K562 (cell line): ENCODE measurements around the gene ATRN. TPM values are rescaled to one million over a fixed set of nuclear protein-coding genes. Genes with fewer than 3 reads are reported as not detected.

Source experiments
- ARID1B ChIP-seq: fragments of 450-650 bp; IDR thresholded peaks from 2 replicates; pipeline ENCODE4 v1.6.1; 2016; ENCODE audit warnings: antibody characterized with exemption, mild to moderate bottlenecking, inconsistent platforms
- CBFA2T3 ChIP-seq: fragments of 450-650 bp; IDR thresholded peaks from 2 replicates; pipeline ENCODE4 v1.6.1; 2017
- GATA2 ChIP-seq: sonication (generic); formaldehyde crosslinking; IDR thresholded peaks from 2 replicates; pipeline ENCODE4 v1.4.0; 2020; ENCODE audit warnings: mild to moderate bottlenecking, missing genetic modification reagents
- MYC ChIP-seq, 2 experiments: fragments of 250-450 bp in 1 of 2; sonication (Bioruptor Pico) in 1 of 2; IDR thresholded peaks; 2 replicates each; pipeline versions ENCODE4 v1.5.1 to v1.6.1; 2012 to 2021; ENCODE audit warnings: low read depth in 2 of 2, borderline replicate concordance in 1 of 2, improper control_type of control experiment in 1 of 2, low read length in 1 of 2, mild to moderate bottlenecking in 1 of 2, moderate library complexity in 1 of 2
- NCOR1 ChIP-seq: fragments of 450-650 bp; IDR thresholded peaks from 2 replicates; pipeline ENCODE4 v1.6.1; 2016; ENCODE audit warnings: mild to moderate bottlenecking, moderate library complexity
- NEUROD1 ChIP-seq: fragments of 150-350 bp; IDR thresholded peaks from 2 replicates; pipeline ENCODE4 v1.6.1; 2014; ENCODE audit warnings: borderline replicate concordance, low read length, low read depth; ENCODE audit not compliant: partially characterized antibody
- SP2 ChIP-seq: IDR thresholded peaks from 2 replicates; pipeline ENCODE4 v1.6.1; 2011; ENCODE audit warnings: mild to moderate bottlenecking, low read depth, low read length, moderate library complexity; ENCODE audit not compliant: poor library complexity, severe bottlenecking; ENCODE audit errors: extremely low read depth
- TCF3 ChIP-seq: sonication (generic); formaldehyde crosslinking; IDR thresholded peaks from 2 replicates; pipeline ENCODE4 v1.4.0; 2020; ENCODE audit warnings: mild to moderate bottlenecking, missing genetic modification reagents
- ZBED1 ChIP-seq: IDR thresholded peaks from 2 replicates; pipeline ENCODE4 v1.6.1; 2014
- ZEB2 ChIP-seq: fragments of 450-650 bp; IDR thresholded peaks from 2 replicates; pipeline ENCODE4 v1.6.1; 2016
- ZNF324 ChIP-seq: fragments of 250-450 bp; sonication (Bioruptor Pico); IDR thresholded peaks from 2 replicates; pipeline ENCODE4 v1.4.0; 2020; ENCODE audit warnings: mild to moderate bottlenecking
- ZNF354B ChIP-seq: fragments of 250-450 bp; sonication (Bioruptor Pico); IDR thresholded peaks from 2 replicates; pipeline ENCODE4 v1.4.0; 2020
- ZNF436 ChIP-seq: fragments of 250-450, 450-650 bp; sonication (Bioruptor Pico); formaldehyde crosslinking; IDR thresholded peaks from 2 replicates; pipeline ENCODE4 v1.7.0; 2020; ENCODE audit warnings: mild to moderate bottlenecking
- ZNF785 ChIP-seq: fragments of 250-450 bp; sonication (Bioruptor Pico); IDR thresholded peaks from 2 replicates; pipeline ENCODE4 v1.4.0; 2020; ENCODE audit warnings: mild to moderate bottlenecking
- polyA plus RNA-seq, 8 experiments: library from polyadenylated mRNA; depleted of rRNA in 4 of 8; stranded (reverse) in 5 of 8; unstranded in 3 of 8; fragments of >200 nt; fragmentation: Nextera tagmentation in 2 of 8; fragmentation: Illumina TruSeq in 1 of 8; extraction: Ambion mirVana in 2 of 8; extraction: Trizol in 1 of 8; gene quantifications; 2 replicates each; pipeline versions ENCODE4 v1.2.1 to v1.2.3, GENCODE V29; 2011 to 2014; ENCODE audit warnings: inconsistent platforms in 1 of 8, missing spikeins in 1 of 8
- total RNA-seq, 7 experiments: library from RNA; depleted of rRNA in 6 of 7; stranded (reverse); fragments of >200 nt in 6 of 7; fragmentation: Illumina TruSeq in 2 of 7; extraction: Trizol in 2 of 7; gene quantifications; 2 replicates each; pipeline versions ENCODE4 v1.2.1 to v1.2.3, GENCODE V29; 2011 to 2021; ENCODE audit warnings: low replicate concordance in 1 of 7
- TF ChIP-seq, protein P1 (sequence below): fragments of 450-650 bp; IDR thresholded peaks from 2 replicates; pipeline ENCODE4 v1.6.1; 2017; ENCODE audit warnings: antibody characterized with exemption, mild to moderate bottlenecking
- TF ChIP-seq, protein P2 (sequence below): fragments of 450-650 bp; IDR thresholded peaks from 2 replicates; pipeline ENCODE4 v1.6.1; 2016; ENCODE audit warnings: low read depth, mild to moderate bottlenecking, moderate library complexity
- TF ChIP-seq, protein P3 (sequence below): sonication (generic); formaldehyde crosslinking; IDR thresholded peaks from 2 replicates; pipeline ENCODE4 v1.8.0; 2022; ENCODE audit warnings: mild to moderate bottlenecking, missing genetic modification reagents, borderline replicate concordance
- TF ChIP-seq, protein P4 (sequence below): sonication (generic); formaldehyde crosslinking; IDR thresholded peaks from 2 replicates; pipeline ENCODE4 v1.8.1; 2023; ENCODE audit warnings: mild to moderate bottlenecking, missing genetic modification reagents
- TF ChIP-seq, protein P5 (sequence below): fragments of 450-650 bp; IDR thresholded peaks from 2 replicates; pipeline ENCODE4 v1.6.1; 2016; ENCODE audit warnings: borderline replicate concordance

The ATRN gene
- total and polyA plus RNA-seq, 9 of the 15 experiments (the other 6 are each of a cell fraction or from before 2014, with no cell fraction given) = 0.69 to 16.5 (median 7.6) TPM

DNA sequence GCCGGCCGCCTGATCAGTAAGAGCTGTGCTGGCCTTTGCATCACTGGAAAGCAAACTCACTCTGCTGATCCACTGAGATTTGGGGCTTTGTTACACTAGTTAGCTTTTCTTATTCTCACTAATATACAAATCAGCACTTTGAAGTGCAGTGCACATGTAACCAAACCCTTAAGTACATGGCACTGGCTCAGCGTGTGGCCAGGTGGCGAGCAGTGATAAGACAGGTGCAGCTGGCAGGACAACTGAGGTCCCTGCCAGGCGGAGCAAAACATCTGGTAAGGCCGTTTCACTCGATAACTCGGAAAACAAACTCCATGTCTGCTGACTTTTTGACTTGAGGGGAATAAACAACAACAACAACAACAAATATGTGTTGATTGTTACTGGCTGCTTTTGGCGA is 181.4 kb downstream of the ATRN start (continued):
- TF ChIP-seq, protein P1, sequence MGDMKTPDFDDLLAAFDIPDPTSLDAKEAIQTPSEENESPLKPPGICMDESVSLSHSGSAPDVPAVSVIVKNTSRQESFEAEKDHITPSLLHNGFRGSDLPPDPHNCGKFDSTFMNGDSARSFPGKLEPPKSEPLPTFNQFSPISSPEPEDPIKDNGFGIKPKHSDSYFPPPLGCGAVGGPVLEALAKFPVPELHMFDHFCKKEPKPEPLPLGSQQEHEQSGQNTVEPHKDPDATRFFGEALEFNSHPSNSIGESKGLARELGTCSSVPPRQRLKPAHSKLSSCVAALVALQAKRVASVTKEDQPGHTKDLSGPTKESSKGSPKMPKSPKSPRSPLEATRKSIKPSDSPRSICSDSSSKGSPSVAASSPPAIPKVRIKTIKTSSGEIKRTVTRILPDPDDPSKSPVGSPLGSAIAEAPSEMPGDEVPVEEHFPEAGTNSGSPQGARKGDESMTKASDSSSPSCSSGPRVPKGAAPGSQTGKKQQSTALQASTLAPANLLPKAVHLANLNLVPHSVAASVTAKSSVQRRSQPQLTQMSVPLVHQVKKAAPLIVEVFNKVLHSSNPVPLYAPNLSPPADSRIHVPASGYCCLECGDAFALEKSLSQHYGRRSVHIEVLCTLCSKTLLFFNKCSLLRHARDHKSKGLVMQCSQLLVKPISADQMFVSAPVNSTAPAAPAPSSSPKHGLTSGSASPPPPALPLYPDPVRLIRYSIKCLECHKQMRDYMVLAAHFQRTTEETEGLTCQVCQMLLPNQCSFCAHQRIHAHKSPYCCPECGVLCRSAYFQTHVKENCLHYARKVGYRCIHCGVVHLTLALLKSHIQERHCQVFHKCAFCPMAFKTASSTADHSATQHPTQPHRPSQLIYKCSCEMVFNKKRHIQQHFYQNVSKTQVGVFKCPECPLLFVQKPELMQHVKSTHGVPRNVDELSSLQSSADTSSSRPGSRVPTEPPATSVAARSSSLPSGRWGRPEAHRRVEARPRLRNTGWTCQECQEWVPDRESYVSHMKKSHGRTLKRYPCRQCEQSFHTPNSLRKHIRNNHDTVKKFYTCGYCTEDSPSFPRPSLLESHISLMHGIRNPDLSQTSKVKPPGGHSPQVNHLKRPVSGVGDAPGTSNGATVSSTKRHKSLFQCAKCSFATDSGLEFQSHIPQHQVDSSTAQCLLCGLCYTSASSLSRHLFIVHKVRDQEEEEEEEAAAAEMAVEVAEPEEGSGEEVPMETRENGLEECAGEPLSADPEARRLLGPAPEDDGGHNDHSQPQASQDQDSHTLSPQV = no peak
- TF ChIP-seq ZEB2 (no peak), GATA2 (CRISPR knock-in tag) (no peak), MYC (IDR thresholded peaks at IDR 0.05; ENCODE audit: low read depth, low read length) (0 out of 2 replicates have a peak, but pooled peaks have one; percentile 9), MYC (CRISPR knock-in tag; IDR thresholded peaks at IDR 0.05; ENCODE audit: borderline replicate concordance, low read depth) (no peak), ZNF324 (no peak), ARID1B (peak; percentile 31; the same call in 1 of the 2 replicates), ZNF785 (CRISPR knock-in tag) (no peak), ZBED1 (no peak), SP2 (no peak), TCF3 (peak; percentile 71), NEUROD1 (no peak), CBFA2T3 (peak; percentile 82), ZNF354B (no peak), ZNF436 (CRISPR knock-in tag) (no peak), NCOR1 (peak; percentile 31; the same call in 1 of the 2 replicates)
- TF ChIP-seq, protein P2, sequence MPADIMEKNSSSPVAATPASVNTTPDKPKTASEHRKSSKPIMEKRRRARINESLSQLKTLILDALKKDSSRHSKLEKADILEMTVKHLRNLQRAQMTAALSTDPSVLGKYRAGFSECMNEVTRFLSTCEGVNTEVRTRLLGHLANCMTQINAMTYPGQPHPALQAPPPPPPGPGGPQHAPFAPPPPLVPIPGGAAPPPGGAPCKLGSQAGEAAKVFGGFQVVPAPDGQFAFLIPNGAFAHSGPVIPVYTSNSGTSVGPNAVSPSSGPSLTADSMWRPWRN = no peak
- TF ChIP-seq, protein P3, sequence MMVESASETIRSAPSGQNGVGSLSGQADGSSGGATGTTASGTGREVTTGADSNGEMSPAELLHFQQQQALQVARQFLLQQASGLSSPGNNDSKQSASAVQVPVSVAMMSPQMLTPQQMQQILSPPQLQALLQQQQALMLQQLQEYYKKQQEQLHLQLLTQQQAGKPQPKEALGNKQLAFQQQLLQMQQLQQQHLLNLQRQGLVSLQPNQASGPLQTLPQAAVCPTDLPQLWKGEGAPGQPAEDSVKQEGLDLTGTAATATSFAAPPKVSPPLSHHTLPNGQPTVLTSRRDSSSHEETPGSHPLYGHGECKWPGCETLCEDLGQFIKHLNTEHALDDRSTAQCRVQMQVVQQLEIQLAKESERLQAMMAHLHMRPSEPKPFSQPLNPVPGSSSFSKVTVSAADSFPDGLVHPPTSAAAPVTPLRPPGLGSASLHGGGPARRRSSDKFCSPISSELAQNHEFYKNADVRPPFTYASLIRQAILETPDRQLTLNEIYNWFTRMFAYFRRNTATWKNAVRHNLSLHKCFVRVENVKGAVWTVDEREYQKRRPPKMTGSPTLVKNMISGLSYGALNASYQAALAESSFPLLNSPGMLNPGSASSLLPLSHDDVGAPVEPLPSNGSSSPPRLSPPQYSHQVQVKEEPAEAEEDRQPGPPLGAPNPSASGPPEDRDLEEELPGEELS (CRISPR knock-in tag) = no peak
- TF ChIP-seq, protein P4, sequence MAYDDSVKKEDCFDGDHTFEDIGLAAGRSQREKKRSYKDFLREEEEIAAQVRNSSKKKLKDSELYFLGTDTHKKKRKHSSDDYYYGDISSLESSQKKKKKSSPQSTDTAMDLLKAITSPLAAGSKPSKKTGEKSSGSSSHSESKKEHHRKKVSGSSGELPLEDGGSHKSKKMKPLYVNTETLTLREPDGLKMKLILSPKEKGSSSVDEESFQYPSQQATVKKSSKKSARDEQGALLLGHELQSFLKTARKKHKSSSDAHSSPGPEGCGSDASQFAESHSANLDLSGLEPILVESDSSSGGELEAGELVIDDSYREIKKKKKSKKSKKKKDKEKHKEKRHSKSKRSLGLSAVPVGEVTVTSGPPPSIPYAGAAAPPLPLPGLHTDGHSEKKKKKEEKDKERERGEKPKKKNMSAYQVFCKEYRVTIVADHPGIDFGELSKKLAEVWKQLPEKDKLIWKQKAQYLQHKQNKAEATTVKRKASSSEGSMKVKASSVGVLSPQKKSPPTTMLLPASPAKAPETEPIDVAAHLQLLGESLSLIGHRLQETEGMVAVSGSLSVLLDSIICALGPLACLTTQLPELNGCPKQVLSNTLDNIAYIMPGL (CRISPR knock-in tag) = no peak
- TF ChIP-seq, protein P5, sequence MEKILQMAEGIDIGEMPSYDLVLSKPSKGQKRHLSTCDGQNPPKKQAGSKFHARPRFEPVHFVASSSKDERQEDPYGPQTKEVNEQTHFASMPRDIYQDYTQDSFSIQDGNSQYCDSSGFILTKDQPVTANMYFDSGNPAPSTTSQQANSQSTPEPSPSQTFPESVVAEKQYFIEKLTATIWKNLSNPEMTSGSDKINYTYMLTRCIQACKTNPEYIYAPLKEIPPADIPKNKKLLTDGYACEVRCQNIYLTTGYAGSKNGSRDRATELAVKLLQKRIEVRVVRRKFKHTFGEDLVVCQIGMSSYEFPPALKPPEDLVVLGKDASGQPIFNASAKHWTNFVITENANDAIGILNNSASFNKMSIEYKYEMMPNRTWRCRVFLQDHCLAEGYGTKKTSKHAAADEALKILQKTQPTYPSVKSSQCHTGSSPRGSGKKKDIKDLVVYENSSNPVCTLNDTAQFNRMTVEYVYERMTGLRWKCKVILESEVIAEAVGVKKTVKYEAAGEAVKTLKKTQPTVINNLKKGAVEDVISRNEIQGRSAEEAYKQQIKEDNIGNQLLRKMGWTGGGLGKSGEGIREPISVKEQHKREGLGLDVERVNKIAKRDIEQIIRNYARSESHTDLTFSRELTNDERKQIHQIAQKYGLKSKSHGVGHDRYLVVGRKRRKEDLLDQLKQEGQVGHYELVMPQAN = no peak
